SW 1271 (cell line): ENCODE measurements around the gene LILRA5.
"Not testable (repeated sequence)": the region's sequence is repeated elsewhere in the genome, so short reads cannot be mapped to it uniquely, and the experiment has no call there.

Experiments used
- DNase-seq, 2 experiments: peaks; one replicate each; lab custom pipeline; 2025; lab: John Stamatoyannopoulos, UW

The LILRA5 gene

GRCh38 chr19:54302257-54302656, 10.7 kb downstream of the LILRA5 start:
- DNase-seq, result no peak

GRCh38 chr19:54299515-54299914, 13.5 kb downstream of the LILRA5 start:
- no peak for DNase-seq

GRCh38 chr19:54299126-54299498, 13.9 kb downstream of the LILRA5 start:
- no peak for DNase-seq

- no peak for DNase-seq
Observed at GRCh38 chr19:54298357-54299125, 14.4 kb downstream of the LILRA5 start.

GRCh38 chr19:54297759-54298305, 15.1 kb downstream of the LILRA5 start:
- no peak for DNase-seq

- no peak for DNase-seq
Observed at GRCh38 chr19:54294539-54294938, 18.4 kb downstream of the LILRA5 start.

- DNase-seq, result not testable (repeated sequence)
Observed at GRCh38 chr19:54289160-54289559, 23.8 kb downstream of the LILRA5 start.

GRCh38 chr19:54287456-54287855, 25.5 kb downstream of the LILRA5 start:
- DNase-seq, result no peak

GRCh38 chr19:54286283-54286682, 26.7 kb downstream of the LILRA5 start:
- not testable (repeated sequence) for DNase-seq

- not testable (repeated sequence) for DNase-seq
Observed at GRCh38 chr19:54285427-54286056, 27.4 kb downstream of the LILRA5 start.

GRCh38 chr19:54282686-54283470, 30.1 kb downstream of the LILRA5 start:
- no peak for DNase-seq

GRCh38 chr19:54281729-54282075, 31.3 kb downstream of the LILRA5 start:
- not testable (repeated sequence) for DNase-seq

GRCh38 chr19:54281007-54281728, 31.8 kb downstream of the LILRA5 start, which contains the start of gene LILRB2:
LILRB2 (minus strand) TSS chr19:54281110; CDS start chr19:54280496, 614 bp downstream.
- DNase-seq, result no peak

GRCh38 chr19:54280441-54280840, 32.5 kb downstream of the LILRA5 start:
- not testable (repeated sequence) for DNase-seq

- DNase-seq, result not testable (repeated sequence)
Observed at GRCh38 chr19:54280025-54280424, 32.9 kb downstream of the LILRA5 start.

GRCh38 chr19:54279406-54279962, 33.5 kb downstream of the LILRA5 start:
- no peak for DNase-seq

GRCh38 chr19:54278571-54279195, 34.3 kb downstream of the LILRA5 start:
- not testable (repeated sequence) for DNase-seq

- DNase-seq, result not testable (repeated sequence)
Observed at GRCh38 chr19:54278056-54278455, 34.9 kb downstream of the LILRA5 start.

- not testable (repeated sequence) for DNase-seq
Observed at GRCh38 chr19:54277111-54277615, 35.8 kb downstream of the LILRA5 start.

GRCh38 chr19:54275951-54276350, 37.0 kb downstream of the LILRA5 start:
- DNase-seq, result no peak

GRCh38 chr19:54274516-54274915, 38.5 kb downstream of the LILRA5 start:
- DNase-seq, result not testable (repeated sequence)
